Activated naive CD8-positive, alpha-beta T cell treated with anti-CD3 and anti-CD28 coated beads, Interleukin-2, amount 50 U/mL, for 24 hours (primary cell): ENCODE data around the gene SLC2A4RG.

ENCODE experiments used
- ATAC-seq: fragments of 150-1000 bp; cut with Tn5 transposase; one replicate; pipeline ENCODE4 v1.10.0; 2021
- DNase-seq: peaks from one replicate; pipeline ENCODE4 v3.0.0; 2021
- H3K27ac Mint-ChIP-seq: one replicate; pipeline ENCODE4 v1.8.0; 2021; ENCODE audit warnings: mild to moderate bottlenecking, mixed read lengths
- H3K27me3 Mint-ChIP-seq: one replicate; pipeline ENCODE4 v1.8.0; 2021; ENCODE audit warnings: mixed read lengths
- H3K36me3 Mint-ChIP-seq: one replicate; pipeline ENCODE4 v1.8.0; 2021; ENCODE audit warnings: low read depth, mixed read lengths
- H3K4me1 Mint-ChIP-seq: one replicate; pipeline ENCODE4 v1.8.0; 2021; ENCODE audit warnings: mixed read lengths
- H3K4me3 Mint-ChIP-seq: one replicate; pipeline ENCODE4 v1.8.0; 2021; ENCODE audit warnings: mild to moderate bottlenecking, moderate library complexity, mixed read lengths
- H3K9me3 Mint-ChIP-seq: one replicate; pipeline ENCODE4 v1.8.0; 2021; ENCODE audit warnings: mixed read lengths

The SLC2A4RG gene

DNA sequence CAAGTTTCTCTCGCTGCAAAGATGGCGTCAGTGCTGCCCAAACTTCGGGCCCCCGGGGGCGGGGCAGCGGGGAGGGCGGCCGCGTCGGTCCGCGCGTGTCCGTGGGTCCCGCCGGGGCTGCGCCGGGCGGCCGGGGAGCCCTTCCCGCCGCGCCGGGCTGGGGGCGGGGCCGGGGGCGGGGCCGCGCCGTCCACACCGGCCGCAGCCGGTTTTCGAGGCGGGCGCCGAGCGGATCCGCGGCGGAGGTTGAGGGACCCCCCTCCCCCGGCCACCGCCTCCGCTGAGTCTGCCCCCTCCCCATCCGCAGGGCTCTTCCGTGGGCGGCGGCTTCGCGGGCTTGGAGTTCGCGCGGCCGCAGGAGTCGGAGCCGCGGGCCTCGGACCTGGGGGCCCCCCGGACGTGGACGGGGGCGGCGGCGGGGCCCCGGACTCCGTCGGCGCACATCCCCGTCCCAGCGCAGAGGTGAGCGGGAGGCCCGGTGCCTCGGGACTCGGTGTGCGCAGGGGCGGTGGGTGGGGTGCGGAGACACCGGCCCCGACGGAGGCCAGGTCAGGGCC lies 572 bp downstream of the SLC2A4RG start:
- DNase-seq (peak; percentile 44), ATAC-seq (no peak)
- H3K36me3 Mint-ChIP-seq, result no peaks in the 10 kb centered on the region
- peak overlapping the region; percentile 29 for H3K4me3 Mint-ChIP-seq
- no peak overlapping the region for H3K27ac Mint-ChIP-seq
- no peaks in the 10 kb centered on the region for H3K27me3 Mint-ChIP-seq
- no peaks in the 10 kb centered on the region for H3K9me3 Mint-ChIP-seq
- H3K4me1 Mint-ChIP-seq, result peaks cover 17% of the 10 kb centered on the region

GRCh38 chr20:63740627-63741353 lies 1.2 kb downstream of the SLC2A4RG start:
- no peaks in the 10 kb centered on the region for H3K27me3 Mint-ChIP-seq
- DNase-seq (peak; percentile 36), ATAC-seq (no peak)
- H3K27ac Mint-ChIP-seq, result no peak overlapping the region
- H3K9me3 Mint-ChIP-seq, result no peaks in the 10 kb centered on the region
- no peaks in the 10 kb centered on the region for H3K36me3 Mint-ChIP-seq
- peaks cover 14% of the 10 kb centered on the region for H3K4me1 Mint-ChIP-seq
- peak overlapping the region; percentile 29 for H3K4me3 Mint-ChIP-seq

- Mint-ChIP-seq H3K27me3 (no peaks in the 10 kb centered on the region), H3K4me1 (peaks cover 9% of the 10 kb centered on the region), H3K9me3 (no peaks in the 10 kb centered on the region), H3K4me3 (peak overlapping the region; percentile 17), H3K36me3 (no peaks in the 10 kb centered on the region), H3K27ac (no peak overlapping the region)
- ATAC-seq (no peak), DNase-seq (no peak)
Observed at GRCh38 chr20:63741354-63741675, 1.7 kb downstream of the SLC2A4RG start.

DNA sequence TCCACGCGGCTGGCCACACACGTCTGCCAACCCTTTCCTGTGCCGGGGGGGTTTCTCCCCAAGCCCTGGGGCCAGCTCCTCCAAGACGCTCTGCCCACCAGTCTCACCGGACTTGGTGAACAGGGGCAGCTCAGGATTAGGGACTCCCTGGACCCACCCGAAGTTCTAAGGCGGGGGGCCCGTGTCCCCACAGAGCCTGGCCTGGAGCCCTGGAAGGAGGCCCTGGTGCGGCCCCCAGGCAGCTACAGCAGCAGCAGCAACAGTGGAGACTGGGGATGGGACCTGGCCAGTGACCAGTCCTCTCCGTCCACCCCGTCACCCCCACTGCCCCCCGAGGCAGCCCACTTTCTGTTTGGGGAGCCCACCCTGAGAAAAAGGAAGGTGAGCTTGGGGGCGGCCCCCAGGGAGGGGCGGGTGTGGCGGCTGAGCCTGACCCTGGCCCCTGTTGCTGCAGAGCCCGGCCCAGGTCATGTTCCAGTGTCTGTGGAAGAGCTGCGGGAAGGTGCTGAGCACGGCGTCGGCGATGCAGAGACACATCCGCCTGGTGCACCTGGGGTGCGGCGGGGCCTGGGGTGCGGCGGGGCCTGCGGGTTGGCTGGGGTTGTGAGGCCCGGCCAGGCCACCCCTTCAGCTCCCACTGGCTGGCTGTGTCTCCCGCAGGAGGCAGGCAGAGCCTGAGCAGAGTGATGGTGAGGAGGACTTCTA lies 2.3 kb downstream of the SLC2A4RG start:
- H3K36me3 Mint-ChIP-seq, result no peaks in the 10 kb centered on the region
- H3K4me1 Mint-ChIP-seq, result peaks cover 4% of the 10 kb centered on the region
- no peaks in the 10 kb centered on the region for H3K9me3 Mint-ChIP-seq
- no peaks in the 10 kb centered on the region for H3K27me3 Mint-ChIP-seq
- peak overlapping the region; percentile 17 for H3K4me3 Mint-ChIP-seq
- no peak overlapping the region for H3K27ac Mint-ChIP-seq
- ATAC-seq (no peak), DNase-seq (no peak)

- no peaks in the 10 kb centered on the region for H3K9me3 Mint-ChIP-seq
- no peak for ATAC-seq
- no peaks in the 10 kb centered on the region for H3K27me3 Mint-ChIP-seq
- no peaks in the 10 kb centered on the region for H3K36me3 Mint-ChIP-seq
- H3K27ac Mint-ChIP-seq, result no peak overlapping the region
- H3K4me1 Mint-ChIP-seq, result no peaks in the 10 kb centered on the region
- DNase-seq, result no peak
- H3K4me3 Mint-ChIP-seq, result no peak overlapping the region
Observed at GRCh38 chr20:63742381-63743024, 2.9 kb downstream of the SLC2A4RG start.

DNA sequence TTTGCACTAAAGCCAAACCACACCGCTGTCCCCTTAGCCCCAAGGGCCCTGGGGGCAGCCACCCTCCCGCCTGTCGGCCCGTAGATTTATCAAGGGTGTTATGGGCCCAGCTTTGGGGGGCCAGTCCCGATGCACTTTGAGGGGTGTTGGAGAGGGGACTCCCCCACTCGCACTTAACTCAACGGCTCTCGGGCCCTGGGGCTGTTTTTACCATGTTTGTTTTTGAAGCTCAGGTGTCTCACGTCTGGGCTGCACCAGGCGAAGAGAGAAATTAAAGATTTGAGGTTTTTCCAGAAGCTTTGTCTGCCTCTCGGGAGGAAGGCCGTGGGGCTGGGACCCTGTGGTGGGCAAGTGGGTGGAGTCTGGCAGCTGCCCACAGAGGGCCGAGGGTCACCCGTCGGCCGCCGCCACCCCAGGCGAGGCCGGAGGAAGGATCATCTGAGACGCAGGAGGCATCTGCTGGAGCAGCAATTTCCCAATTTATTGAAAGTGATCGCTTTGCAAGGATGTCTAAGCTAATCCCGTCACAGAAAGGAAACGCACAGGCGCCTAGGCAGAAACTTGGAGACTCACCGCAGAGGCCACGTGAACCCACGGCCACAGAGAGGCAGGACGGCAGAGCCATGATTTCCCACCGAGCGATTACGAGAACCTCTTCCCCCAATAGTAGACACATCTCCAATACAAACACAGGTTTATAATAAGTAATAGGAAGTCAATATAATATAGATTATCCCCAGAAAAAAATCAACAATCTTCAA lies 3.8 kb downstream of the SLC2A4RG start:
- no peak overlapping the region for H3K27ac Mint-ChIP-seq
- no peaks in the 10 kb centered on the region for H3K4me1 Mint-ChIP-seq
- H3K36me3 Mint-ChIP-seq, result no peaks in the 10 kb centered on the region
- no peak for DNase-seq
- no peaks in the 10 kb centered on the region for H3K27me3 Mint-ChIP-seq
- no peaks in the 10 kb centered on the region for H3K9me3 Mint-ChIP-seq
- H3K4me3 Mint-ChIP-seq, result no peak overlapping the region
- no peak for ATAC-seq

- H3K4me1 Mint-ChIP-seq, result no peaks in the 10 kb centered on the region
- no peak overlapping the region for H3K4me3 Mint-ChIP-seq
- H3K27me3 Mint-ChIP-seq, result no peaks in the 10 kb centered on the region
- DNase-seq (no peak), ATAC-seq (no peak)
- no peaks in the 10 kb centered on the region for H3K9me3 Mint-ChIP-seq
- H3K27ac Mint-ChIP-seq, result no peak overlapping the region
- no peaks in the 10 kb centered on the region for H3K36me3 Mint-ChIP-seq
Observed at GRCh38 chr20:63744158-63744557, 4.6 kb downstream of the SLC2A4RG start.

DNA sequence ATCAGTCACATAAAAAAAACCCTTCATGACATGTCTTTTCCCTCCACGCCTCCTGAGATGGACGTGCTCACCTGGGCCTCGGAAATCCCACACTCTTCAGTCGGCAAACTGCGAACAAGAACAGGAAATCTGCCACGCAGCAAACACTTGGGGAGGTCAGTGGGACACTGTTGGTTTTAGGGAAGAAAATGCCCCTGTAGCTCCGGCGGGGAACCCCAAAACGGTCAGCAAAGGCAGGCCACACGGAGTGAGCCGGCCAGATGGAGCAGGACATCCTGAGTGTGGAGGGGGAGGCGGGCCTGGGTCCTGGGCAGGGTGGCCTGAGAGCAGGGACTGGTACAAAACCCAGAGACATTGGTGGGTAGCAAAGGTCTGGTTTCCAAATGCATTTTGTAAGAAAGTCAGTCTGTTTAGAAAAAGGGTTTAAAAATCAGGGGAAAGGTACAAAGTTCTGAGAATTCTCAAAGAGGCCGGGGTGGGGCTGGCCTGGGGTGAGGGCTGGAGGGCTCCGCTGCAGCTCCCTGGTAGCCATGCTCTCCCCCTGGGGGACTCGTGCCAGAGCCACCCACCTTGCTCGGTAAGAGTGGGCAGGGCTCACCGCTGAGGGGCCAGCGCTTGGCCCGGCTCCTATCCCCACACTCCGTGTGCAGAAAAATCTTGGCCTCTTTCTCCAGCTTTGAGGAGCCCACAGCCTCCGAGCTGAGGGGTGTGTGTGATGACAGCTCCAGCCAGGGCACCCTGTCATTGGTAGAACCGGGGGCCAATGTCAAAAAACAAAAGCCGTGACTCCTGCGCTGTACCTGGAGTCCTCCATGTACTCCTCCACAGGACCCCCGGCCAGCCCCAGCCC lies 5.2 kb downstream of the SLC2A4RG start:
- Mint-ChIP-seq H3K36me3 (no peaks in the 10 kb centered on the region), H3K9me3 (no peaks in the 10 kb centered on the region), H3K27ac (no peak overlapping the region), H3K27me3 (no peaks in the 10 kb centered on the region), H3K4me1 (no peaks in the 10 kb centered on the region), H3K4me3 (no peak overlapping the region)
- ATAC-seq, result no peak
- DNase-seq, result no peak

- Mint-ChIP-seq H3K9me3 (no peaks in the 10 kb centered on the region), H3K36me3 (no peaks in the 10 kb centered on the region), H3K4me1 (peaks cover under 1% of the 10 kb centered on the region), H3K27me3 (no peaks in the 10 kb centered on the region), H3K27ac (no peak overlapping the region), H3K4me3 (no peak overlapping the region)
- DNase-seq, result no peak
- ATAC-seq, result no peak
Observed at GRCh38 chr20:63745424-63745805, 5.8 kb downstream of the SLC2A4RG start.

- H3K36me3 Mint-ChIP-seq, result no peaks in the 10 kb centered on the region
- peaks cover 8% of the 10 kb centered on the region for H3K4me1 Mint-ChIP-seq
- H3K9me3 Mint-ChIP-seq, result no peaks in the 10 kb centered on the region
- no peak overlapping the region for H3K4me3 Mint-ChIP-seq
- no peak for DNase-seq
- no peaks in the 10 kb centered on the region for H3K27me3 Mint-ChIP-seq
- H3K27ac Mint-ChIP-seq, result no peak overlapping the region
- ATAC-seq, result no peak
Observed at GRCh38 chr20:63745961-63746731, 6.6 kb downstream of the SLC2A4RG start.

GRCh38 chr20:63746751-63747315 lies 7.3 kb downstream of the SLC2A4RG start:
- no peak for ATAC-seq
- no peak overlapping the region for H3K4me3 Mint-ChIP-seq
- H3K36me3 Mint-ChIP-seq, result no peaks in the 10 kb centered on the region
- no peaks in the 10 kb centered on the region for H3K9me3 Mint-ChIP-seq
- no peaks in the 10 kb centered on the region for H3K27me3 Mint-ChIP-seq
- DNase-seq, result no peak
- peaks cover 10% of the 10 kb centered on the region for H3K4me1 Mint-ChIP-seq
- no peak overlapping the region for H3K27ac Mint-ChIP-seq

DNA sequence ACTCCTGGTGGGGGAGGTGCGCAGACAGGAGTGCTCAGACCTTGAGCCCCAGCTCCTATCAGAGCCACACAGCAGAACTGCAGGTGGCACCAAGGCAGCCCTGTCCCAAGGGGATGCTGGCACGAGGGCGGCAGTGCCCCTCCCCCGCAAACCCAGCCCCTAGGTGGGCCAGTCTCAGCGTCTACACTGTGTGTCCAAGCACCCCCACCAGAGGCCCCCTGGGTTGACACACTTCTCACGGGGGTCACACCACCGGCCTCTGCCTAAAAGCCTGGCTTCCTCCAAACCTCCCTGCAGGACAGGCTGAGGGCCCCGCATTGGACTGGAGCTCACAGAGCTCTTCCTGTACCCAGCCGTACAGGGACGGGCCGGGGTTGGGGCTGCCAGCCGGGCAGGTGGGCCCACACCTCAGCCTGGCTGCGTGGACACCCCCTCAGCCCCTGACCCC lies 8.1 kb downstream of the SLC2A4RG start:
- no peak for DNase-seq
- Mint-ChIP-seq H3K4me1 (peaks cover 12% of the 10 kb centered on the region), H3K27me3 (no peaks in the 10 kb centered on the region), H3K4me3 (no peak overlapping the region), H3K36me3 (no peaks in the 10 kb centered on the region), H3K9me3 (no peaks in the 10 kb centered on the region), H3K27ac (no peak overlapping the region)
- ATAC-seq, result no peak
